ENCODE data around the gene CACNA1I. TPM values are rescaled to one million over a fixed set of nuclear protein-coding genes. Genes with fewer than 3 reads are reported as not detected.

CACNA1I gene
- total RNA-seq, 1 experiment from 2014 or later = 2.1 TPM

DNA sequence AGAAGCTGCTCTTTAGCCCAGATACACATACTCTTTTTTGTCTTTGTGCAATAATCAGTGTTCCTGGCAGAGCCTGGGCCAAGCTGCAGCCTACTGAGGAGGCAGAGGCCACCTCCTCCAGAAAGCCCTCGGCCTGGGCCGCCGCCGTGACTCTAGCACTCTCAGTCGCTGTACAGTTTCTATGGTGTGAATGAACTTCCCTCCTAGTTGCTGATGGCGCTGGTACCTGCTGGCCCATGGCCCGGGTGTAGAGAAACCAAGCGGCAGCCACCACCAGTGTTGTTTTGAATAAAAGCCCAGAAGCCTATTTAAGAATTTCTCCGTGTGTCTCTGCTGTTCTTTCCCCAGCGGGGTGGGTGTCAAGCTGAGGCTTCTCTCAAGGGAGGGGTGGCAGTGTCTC lies 118.9 kb downstream of the CACNA1I start (continued):
- TF ChIP-seq E2F4 (CRISPR knock-in tag; IDR thresholded peaks at IDR 0.05; ENCODE audit: borderline replicate concordance, low read depth) = no peak
- no peak for TF ChIP-seq ZNF423 (CRISPR knock-in tag; IDR thresholded peaks at IDR 0.05)
- no peak for TF ChIP-seq ATF1 (CRISPR knock-in tag; IDR thresholded peaks at IDR 0.05)

GRCh38 chr22:39690881-39691605 lies 120.5 kb downstream of the CACNA1I start:
- ChIA-PET CTCF (no interaction called here), POLR2A (no interaction called here)
- Mint-ChIP-seq H3K4me1 (peaks cover 5% of the 10 kb centered on the region; the same call in 1 of the 2 replicates), H3K27me3 (ENCODE audit: low read depth) (no peaks in the 10 kb centered on the region; the same call in 1 of the 2 replicates), H3K9me3 (no peaks in the 10 kb centered on the region), H3K27ac (no peak overlapping the region), H3K36me3 (no peaks in the 10 kb centered on the region), H3K4me3 (no peak overlapping the region)
- ATAC-seq (peak; percentile 77), DNase-seq (ENCODE audit: low spot score) (peak; percentile 50)
- no peak for TF ChIP-seq IRF1 (CRISPR knock-in tag; IDR thresholded peaks at IDR 0.05)
- TF ChIP-seq CREB1 (CRISPR knock-in tag; IDR thresholded peaks at IDR 0.05) = no peak
- TF ChIP-seq ETV6 (CRISPR knock-in tag; IDR thresholded peaks at IDR 0.05) = no peak
- TF ChIP-seq TCF7 (CRISPR knock-in tag; IDR thresholded peaks at IDR 0.05; ENCODE audit: low read depth) = no peak
- TF ChIP-seq MAX (CRISPR knock-in tag; IDR thresholded peaks at IDR 0.05) = no peak
- no peak for TF ChIP-seq RELA (CRISPR knock-in tag; IDR thresholded peaks at IDR 0.05; ENCODE audit: borderline replicate concordance)
- TF ChIP-seq, protein P1, sequence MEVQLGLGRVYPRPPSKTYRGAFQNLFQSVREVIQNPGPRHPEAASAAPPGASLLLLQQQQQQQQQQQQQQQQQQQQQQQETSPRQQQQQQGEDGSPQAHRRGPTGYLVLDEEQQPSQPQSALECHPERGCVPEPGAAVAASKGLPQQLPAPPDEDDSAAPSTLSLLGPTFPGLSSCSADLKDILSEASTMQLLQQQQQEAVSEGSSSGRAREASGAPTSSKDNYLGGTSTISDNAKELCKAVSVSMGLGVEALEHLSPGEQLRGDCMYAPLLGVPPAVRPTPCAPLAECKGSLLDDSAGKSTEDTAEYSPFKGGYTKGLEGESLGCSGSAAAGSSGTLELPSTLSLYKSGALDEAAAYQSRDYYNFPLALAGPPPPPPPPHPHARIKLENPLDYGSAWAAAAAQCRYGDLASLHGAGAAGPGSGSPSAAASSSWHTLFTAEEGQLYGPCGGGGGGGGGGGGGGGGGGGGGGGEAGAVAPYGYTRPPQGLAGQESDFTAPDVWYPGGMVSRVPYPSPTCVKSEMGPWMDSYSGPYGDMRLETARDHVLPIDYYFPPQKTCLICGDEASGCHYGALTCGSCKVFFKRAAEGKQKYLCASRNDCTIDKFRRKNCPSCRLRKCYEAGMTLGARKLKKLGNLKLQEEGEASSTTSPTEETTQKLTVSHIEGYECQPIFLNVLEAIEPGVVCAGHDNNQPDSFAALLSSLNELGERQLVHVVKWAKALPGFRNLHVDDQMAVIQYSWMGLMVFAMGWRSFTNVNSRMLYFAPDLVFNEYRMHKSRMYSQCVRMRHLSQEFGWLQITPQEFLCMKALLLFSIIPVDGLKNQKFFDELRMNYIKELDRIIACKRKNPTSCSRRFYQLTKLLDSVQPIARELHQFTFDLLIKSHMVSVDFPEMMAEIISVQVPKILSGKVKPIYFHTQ (CRISPR knock-in tag; IDR thresholded peaks at IDR 0.05) = no peak
- TF ChIP-seq E2F5 (CRISPR knock-in tag; IDR thresholded peaks at IDR 0.05) = no peak
- no peak for TF ChIP-seq JAZF1 (CRISPR knock-in tag; IDR thresholded peaks at IDR 0.05)
- TF ChIP-seq E2F4 (CRISPR knock-in tag; IDR thresholded peaks at IDR 0.05; ENCODE audit: borderline replicate concordance, low read depth) = no peak
- TF ChIP-seq, protein P2, sequence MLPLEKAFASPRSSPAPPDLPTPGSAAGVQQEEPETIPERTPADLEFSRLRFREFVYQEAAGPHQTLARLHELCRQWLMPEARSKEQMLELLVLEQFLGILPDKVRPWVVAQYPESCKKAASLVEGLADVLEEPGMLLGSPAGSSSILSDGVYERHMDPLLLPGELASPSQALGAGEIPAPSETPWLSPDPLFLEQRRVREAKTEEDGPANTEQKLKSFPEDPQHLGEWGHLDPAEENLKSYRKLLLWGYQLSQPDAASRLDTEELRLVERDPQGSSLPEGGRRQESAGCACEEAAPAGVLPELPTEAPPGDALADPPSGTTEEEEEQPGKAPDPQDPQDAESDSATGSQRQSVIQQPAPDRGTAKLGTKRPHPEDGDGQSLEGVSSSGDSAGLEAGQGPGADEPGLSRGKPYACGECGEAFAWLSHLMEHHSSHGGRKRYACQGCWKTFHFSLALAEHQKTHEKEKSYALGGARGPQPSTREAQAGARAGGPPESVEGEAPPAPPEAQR (CRISPR knock-in tag; IDR thresholded peaks at IDR 0.05) = no peak
- TF ChIP-seq KAT7 (CRISPR knock-in tag; IDR thresholded peaks at IDR 0.05; ENCODE audit: borderline replicate concordance) = no peak
- no peak for TF ChIP-seq EMX1 (CRISPR knock-in tag; IDR thresholded peaks at IDR 0.05)
- no peak for TF ChIP-seq HMGA2 (CRISPR knock-in tag; IDR thresholded peaks at IDR 0.05)
- TF ChIP-seq ZNF671 (CRISPR knock-in tag; IDR thresholded peaks at IDR 0.05) = no peak
- no peak for TF ChIP-seq FOXP1 (CRISPR knock-in tag; IDR thresholded peaks at IDR 0.05; ENCODE audit: borderline replicate concordance)
- no peak for TF ChIP-seq NFYB (CRISPR knock-in tag; conservative IDR thresholded peaks at IDR 0.05; ENCODE audit: low read depth)
- TF ChIP-seq ZNF512 (CRISPR knock-in tag; IDR thresholded peaks at IDR 0.05; ENCODE audit: borderline replicate concordance) = no peak
- no peak for TF ChIP-seq NFATC4 (CRISPR knock-in tag; IDR thresholded peaks at IDR 0.05)
- TF ChIP-seq, protein P3, sequence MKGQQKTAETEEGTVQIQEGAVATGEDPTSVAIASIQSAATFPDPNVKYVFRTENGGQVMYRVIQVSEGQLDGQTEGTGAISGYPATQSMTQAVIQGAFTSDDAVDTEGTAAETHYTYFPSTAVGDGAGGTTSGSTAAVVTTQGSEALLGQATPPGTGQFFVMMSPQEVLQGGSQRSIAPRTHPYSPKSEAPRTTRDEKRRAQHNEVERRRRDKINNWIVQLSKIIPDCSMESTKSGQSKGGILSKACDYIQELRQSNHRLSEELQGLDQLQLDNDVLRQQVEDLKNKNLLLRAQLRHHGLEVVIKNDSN (CRISPR knock-in tag; IDR thresholded peaks at IDR 0.05) = no peak
